Parathyroid adenoma (tissue), 2 donors: ENCODE measurements around the gene NEDD4L.
"Not testable (repeated sequence)": the region's sequence is repeated elsewhere in the genome, so short reads cannot be mapped to it uniquely, and the experiment has no call there.

Experiments
- H2AFZ ChIP-seq: fragments of 300-600 bp; sonication (generic); one replicate; pipeline ENCODE4 v1.7.0; 2017; ENCODE audit warnings: antibody characterized with exemption, mild to moderate bottlenecking
- H3K27ac ChIP-seq: fragments of 300-600 bp; sonication (generic); one replicate; pipeline ENCODE4 v1.7.0; 2017
- H3K27me3 ChIP-seq: fragments of 300-600 bp; sonication (generic); one replicate; pipeline ENCODE4 v1.7.0; 2017; ENCODE audit warnings: low read length; ENCODE audit not compliant: control insufficient read depth, insufficient read depth
- H3K36me3 ChIP-seq: fragments of 300-600 bp; sonication (generic); one replicate; pipeline ENCODE4 v1.7.0; 2017; ENCODE audit warnings: low read length; ENCODE audit not compliant: control insufficient read depth, insufficient read depth
- H3K4me1 ChIP-seq: fragments of 300-600 bp; sonication (generic); one replicate; pipeline ENCODE4 v1.7.0; 2017; ENCODE audit warnings: control low read depth
- H3K4me2 ChIP-seq: fragments of 300-600 bp; sonication (generic); one replicate; pipeline ENCODE4 v1.7.0; 2017; ENCODE audit warnings: low read length
- H3K4me3 ChIP-seq: fragments of 300-600 bp; sonication (generic); one replicate; pipeline ENCODE4 v1.7.0; 2017; ENCODE audit warnings: low read depth, low read length
- H3K79me2 ChIP-seq: fragments of 300-600 bp; sonication (generic); one replicate; pipeline ENCODE4 v1.7.0; 2017; ENCODE audit warnings: control low read depth
- H3K9ac ChIP-seq: fragments of 300-600 bp; sonication (generic); one replicate; pipeline ENCODE4 v1.7.0; 2017; ENCODE audit warnings: mild to moderate bottlenecking
- H3K9me3 ChIP-seq: fragments of 300-600 bp; sonication (generic); one replicate; pipeline ENCODE4 v1.7.0; 2017; ENCODE audit warnings: low read length; ENCODE audit not compliant: control insufficient read depth
- TF ChIP-seq, protein P1 (sequence below): fragments of 300-600 bp; sonication (generic); IDR thresholded peaks from one replicate; pipeline ENCODE4 v1.7.0; 2017; ENCODE audit warnings: antibody characterized with exemption, mild to moderate bottlenecking
- donor health status: primary hyperparathyroidism.

Gene NEDD4L

DNA sequence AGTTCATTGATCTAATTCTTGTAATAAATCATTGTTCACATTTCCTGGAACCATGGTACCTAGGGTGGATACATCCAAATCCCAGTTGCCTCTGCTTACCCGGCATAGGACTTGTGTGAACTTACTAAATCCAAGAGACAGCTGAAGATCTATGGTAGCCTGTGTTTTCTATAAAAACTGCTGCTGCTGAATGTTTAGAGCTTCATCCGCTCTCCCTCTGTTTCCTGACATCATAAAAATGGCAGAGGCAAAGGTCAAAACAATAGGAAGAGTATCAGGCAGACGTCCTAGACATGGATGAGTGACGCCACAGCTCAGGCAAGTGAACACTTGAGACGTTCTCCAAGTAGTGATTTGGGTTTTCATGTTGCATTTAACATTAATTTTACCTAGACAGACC lies 326.6 kb downstream of the NEDD4L start:
- Histone ChIP-seq H3K27ac (no peak overlapping the region), H2AFZ (no peak overlapping the region), H3K36me3 (no peaks in the 10 kb centered on the region), H3K9ac (no peak overlapping the region), H3K9me3 (no peaks in the 10 kb centered on the region), H3K4me2 (no peak overlapping the region), H3K4me3 (no peak overlapping the region), H3K4me1 (no peaks in the 10 kb centered on the region), H3K79me2 (no peaks in the 10 kb centered on the region), H3K27me3 (no peaks in the 10 kb centered on the region)
- TF ChIP-seq, protein P1, sequence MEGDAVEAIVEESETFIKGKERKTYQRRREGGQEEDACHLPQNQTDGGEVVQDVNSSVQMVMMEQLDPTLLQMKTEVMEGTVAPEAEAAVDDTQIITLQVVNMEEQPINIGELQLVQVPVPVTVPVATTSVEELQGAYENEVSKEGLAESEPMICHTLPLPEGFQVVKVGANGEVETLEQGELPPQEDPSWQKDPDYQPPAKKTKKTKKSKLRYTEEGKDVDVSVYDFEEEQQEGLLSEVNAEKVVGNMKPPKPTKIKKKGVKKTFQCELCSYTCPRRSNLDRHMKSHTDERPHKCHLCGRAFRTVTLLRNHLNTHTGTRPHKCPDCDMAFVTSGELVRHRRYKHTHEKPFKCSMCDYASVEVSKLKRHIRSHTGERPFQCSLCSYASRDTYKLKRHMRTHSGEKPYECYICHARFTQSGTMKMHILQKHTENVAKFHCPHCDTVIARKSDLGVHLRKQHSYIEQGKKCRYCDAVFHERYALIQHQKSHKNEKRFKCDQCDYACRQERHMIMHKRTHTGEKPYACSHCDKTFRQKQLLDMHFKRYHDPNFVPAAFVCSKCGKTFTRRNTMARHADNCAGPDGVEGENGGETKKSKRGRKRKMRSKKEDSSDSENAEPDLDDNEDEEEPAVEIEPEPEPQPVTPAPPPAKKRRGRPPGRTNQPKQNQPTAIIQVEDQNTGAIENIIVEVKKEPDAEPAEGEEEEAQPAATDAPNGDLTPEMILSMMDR: no peak

DNA sequence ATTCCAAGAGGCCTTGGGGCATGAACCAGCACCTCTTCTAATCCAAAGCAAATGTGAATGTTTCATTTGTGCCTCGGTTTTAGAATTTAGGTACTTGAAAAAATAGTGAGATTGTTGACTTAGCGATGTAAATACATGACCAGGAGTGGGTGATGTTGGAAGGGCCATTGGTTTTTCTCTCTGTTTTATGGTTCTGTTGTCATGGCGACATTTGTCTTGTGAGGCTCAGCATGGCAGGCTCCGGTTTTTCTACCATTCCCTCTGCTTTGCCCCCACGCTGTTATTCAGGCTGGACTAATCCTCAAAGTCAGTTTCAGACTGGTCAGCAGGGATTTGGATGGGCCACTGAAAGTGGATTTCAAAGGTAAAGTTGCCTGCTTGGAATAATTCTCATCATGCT lies 329.5 kb downstream of the NEDD4L start:
- Histone ChIP-seq H3K36me3 (no peaks in the 10 kb centered on the region), H3K27ac (no peak overlapping the region), H3K9ac (no peak overlapping the region), H3K4me1 (no peaks in the 10 kb centered on the region), H2AFZ (no peak overlapping the region), H3K27me3 (no peaks in the 10 kb centered on the region), H3K4me3 (no peak overlapping the region), H3K9me3 (no peaks in the 10 kb centered on the region), H3K4me2 (no peak overlapping the region), H3K79me2 (no peaks in the 10 kb centered on the region)
- TF ChIP-seq, protein P1: no peak

DNA sequence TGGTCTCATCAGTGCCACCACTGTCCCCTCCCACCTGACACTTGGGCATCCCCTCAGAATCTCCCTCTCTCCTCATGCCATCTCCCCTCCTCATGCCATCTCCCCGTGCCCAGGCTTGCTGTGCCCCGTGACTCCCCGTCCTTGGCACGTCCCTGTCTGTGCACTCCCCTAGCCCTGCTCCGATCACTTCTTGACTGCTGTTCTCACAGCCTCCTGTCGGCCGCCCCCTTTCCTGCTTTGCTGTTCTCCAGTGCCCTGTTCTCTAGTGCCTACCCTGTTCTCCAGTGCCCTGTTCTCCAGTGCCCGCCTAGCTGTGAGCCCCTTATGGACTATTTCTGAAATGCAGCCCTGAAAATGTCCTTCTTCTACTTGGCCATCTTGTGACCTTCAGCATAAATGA lies 331.0 kb downstream of the NEDD4L start:
- Histone ChIP-seq H3K27ac (no peak overlapping the region), H3K4me1 (no peaks in the 10 kb centered on the region), H2AFZ (no peak overlapping the region), H3K4me3 (no peak overlapping the region), H3K79me2 (no peaks in the 10 kb centered on the region), H3K4me2 (no peak overlapping the region), H3K9ac (no peak overlapping the region), H3K9me3 (no peaks in the 10 kb centered on the region), H3K27me3 (no peaks in the 10 kb centered on the region), H3K36me3 (no peaks in the 10 kb centered on the region)
- TF ChIP-seq, protein P1: no peak

DNA sequence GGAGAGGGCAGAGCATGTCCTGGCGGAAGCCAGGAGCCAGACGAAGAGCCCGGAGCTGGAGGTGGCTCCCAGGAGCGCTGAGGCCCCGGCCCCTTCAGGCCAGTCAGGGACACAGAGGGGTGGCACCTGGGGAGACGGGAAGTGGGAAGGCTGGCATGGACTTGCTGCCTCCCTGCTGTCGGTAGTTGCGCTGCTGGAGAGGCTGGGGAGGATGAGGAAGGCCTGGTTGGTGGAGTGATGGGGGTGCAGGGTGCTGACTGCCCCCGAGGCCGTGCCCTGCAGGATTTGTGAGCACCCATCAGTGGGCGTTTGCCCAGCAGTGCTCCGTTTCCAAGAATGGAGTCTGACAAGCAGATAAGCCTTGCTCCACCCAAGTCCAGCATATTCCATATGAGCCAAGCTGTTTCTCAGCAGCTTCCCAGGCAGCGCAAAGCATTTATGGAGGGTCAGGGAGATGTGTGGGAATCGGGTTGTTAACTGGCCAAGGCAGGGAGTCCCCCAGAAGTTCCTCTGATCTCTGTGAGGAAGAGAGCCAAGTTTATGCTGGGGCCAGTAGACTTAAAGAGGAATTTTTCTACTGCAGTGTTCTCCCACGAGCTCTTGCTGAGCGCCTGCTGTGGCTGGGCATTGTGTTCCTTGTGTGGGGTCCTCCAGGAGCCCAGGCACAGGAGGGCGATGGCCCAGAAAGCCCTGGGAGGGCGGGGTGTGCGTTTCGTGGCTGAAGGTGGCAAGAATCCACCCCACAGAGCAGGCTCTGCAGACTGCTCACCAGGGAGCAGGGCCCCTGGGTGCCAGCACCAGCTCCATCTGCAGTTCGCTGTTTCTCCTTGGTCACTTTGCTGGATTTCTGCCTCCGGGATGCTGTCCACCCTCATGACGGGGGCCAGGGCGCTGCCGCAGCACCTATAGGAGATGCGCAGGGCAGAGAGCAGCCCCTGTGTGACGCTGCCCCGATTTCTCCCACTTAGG lies 334.7 kb downstream of the NEDD4L start:
- Histone ChIP-seq H3K9me3 (no peaks in the 10 kb centered on the region), H3K27ac (no peak overlapping the region), H3K36me3 (no peaks in the 10 kb centered on the region), H3K9ac (no peak overlapping the region), H3K4me2 (no peak overlapping the region), H3K27me3 (no peaks in the 10 kb centered on the region), H3K4me3 (no peak overlapping the region), H2AFZ (no peak overlapping the region), H3K4me1 (no peaks in the 10 kb centered on the region), H3K79me2 (no peaks in the 10 kb centered on the region)
- TF ChIP-seq, protein P1: no peak

DNA sequence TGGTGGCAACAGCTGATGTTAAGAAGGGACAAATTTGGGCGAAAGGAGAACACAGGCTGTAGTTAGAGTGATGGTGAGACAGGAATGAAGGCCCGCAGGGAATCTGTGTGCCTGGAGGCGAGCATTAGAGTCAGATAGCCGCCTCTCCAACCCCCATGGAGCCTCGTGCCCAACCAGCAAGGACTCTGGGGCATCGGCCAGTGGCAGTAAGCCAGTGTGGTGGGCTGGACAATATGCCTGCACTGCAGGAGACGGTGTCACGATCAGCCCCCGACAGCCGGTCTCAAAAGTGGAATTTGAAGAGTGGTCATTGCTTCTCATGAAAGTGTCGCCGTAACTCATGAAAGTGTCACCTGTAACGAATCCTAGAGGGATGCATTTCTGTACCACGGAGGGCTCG lies 335.4 kb downstream of the NEDD4L start:
- H3K4me2 ChIP-seq: no peak overlapping the region
- H3K9me3 ChIP-seq: no peaks in the 10 kb centered on the region
- H3K27me3 ChIP-seq: no peaks in the 10 kb centered on the region
- no peaks in the 10 kb centered on the region for H3K4me1 ChIP-seq
- no peak overlapping the region for H2AFZ ChIP-seq
- no peak overlapping the region for H3K4me3 ChIP-seq
- no peaks in the 10 kb centered on the region for H3K36me3 ChIP-seq
- H3K79me2 ChIP-seq: no peaks in the 10 kb centered on the region
- no peak overlapping the region for H3K27ac ChIP-seq
- H3K9ac ChIP-seq: no peak overlapping the region
- TF ChIP-seq, protein P1: no peak

DNA sequence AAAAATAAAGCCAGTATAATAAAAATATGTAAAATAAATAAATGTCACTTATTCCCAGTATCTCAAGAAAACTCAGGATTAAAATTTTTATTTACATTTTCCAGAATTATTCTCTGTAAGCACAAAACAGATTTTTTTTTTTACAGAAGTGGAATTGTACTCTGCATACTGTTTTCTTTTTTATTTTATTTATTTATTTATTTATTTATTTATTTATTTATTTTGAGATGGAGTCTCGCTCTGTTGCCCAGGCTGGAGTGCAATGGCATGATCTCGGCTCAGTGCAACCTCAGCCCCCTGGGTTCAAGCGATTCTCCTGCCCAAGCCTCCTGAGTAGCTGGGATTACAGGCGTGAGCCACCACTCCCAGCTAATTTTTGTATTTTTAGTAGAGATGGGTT lies 336.1 kb downstream of the NEDD4L start:
- H3K27me3 ChIP-seq, H3K4me3 ChIP-seq, H3K4me2 ChIP-seq, H3K27ac ChIP-seq, H3K36me3 ChIP-seq, H3K9me3 ChIP-seq, H2AFZ ChIP-seq, H3K4me1 ChIP-seq, H3K79me2 ChIP-seq, H3K9ac ChIP-seq: not testable (repeated sequence)
